ENCODE results near the gene MYEF2.
A peak's percentile ranks its signal among the peaks of the same experiment; 100 is the strongest.

- TF ChIP-seq EZH2 (IDR thresholded peaks at IDR 0.05; ENCODE audit: low read length, unreplicated experiment), result no peak
- TF ChIP-seq CTCF (conservative IDR thresholded peaks at IDR 0.05; ENCODE audit: low read depth, low read length), result peak; percentile 63
- TF ChIP-seq EZH2phosphoT487 (IDR thresholded peaks at IDR 0.05; ENCODE audit: borderline replicate concordance, low read length), result no peak
Measured at GRCh38 chr15:48112242-48112641, 65.9 kb downstream of the MYEF2 start.
